Subcutaneous adipose tissue (tissue), 4 donors: Measurements from ENCODE around the gene CHST11. TPM values are rescaled to one million over a fixed set of nuclear protein-coding genes. Genes with fewer than 3 reads are reported as not detected.

Experiments used
- CTCF ChIP-seq: fragments of 450-650 bp; IDR thresholded peaks from one replicate; pipeline ENCODE4 v1.5.1; 2016; ENCODE audit warnings: low read depth, mild to moderate bottlenecking, control low read depth, antibody characterized with exemption, moderate library complexity
- total RNA-seq, 4 donors: library from RNA; depleted of rRNA; stranded (reverse); fragments of >200 nt; gene quantifications; one replicate each; pipeline ENCODE4 v1.1.0, GENCODE V29; 2016

The CHST11 gene
- total RNA-seq, 4 donors from 2014 or later: 5.1 to 48.4 (median 9.3) TPM

- TF ChIP-seq CTCF: no peak
These were observed 43.4 kb upstream of the CHST11 start for GRCh38 chr12:104413330-104413729.

GRCh38 chr12:104414581-104415341, 42.0 kb upstream of the CHST11 start:
- TF ChIP-seq CTCF: no peak

GRCh38 chr12:104415342-104415980, 41.3 kb upstream of the CHST11 start:
- no peak for TF ChIP-seq CTCF

GRCh38 chr12:104416136-104416535, 40.6 kb upstream of the CHST11 start:
- no peak for TF ChIP-seq CTCF

GRCh38 chr12:104416585-104416984, 40.2 kb upstream of the CHST11 start:
- no peak for TF ChIP-seq CTCF

- TF ChIP-seq CTCF: no peak
These were observed 37.0 kb upstream of the CHST11 start for GRCh38 chr12:104419717-104420116.

- TF ChIP-seq CTCF: no peak
These were observed 35.9 kb upstream of the CHST11 start for GRCh38 chr12:104420868-104421267.
